Muscle of back (tissue), 11 donors: ENCODE measurements around the gene LHX5. TPM values are rescaled to one million over a fixed set of nuclear protein-coding genes. Genes with fewer than 3 reads are reported as not detected.

ENCODE experiments used
- DNase-seq, 3 donors: peaks; one replicate each; pipeline versions ENCODE4 v3.0.0 to v3.0.0-alpha.2; 2013
- polyA plus RNA-seq, 10 donors: library from polyadenylated mRNA; unstranded; fragments of 120-200 nt; gene quantifications; one replicate each; pipeline ENCODE4 v1.2.1, GENCODE V29; 2013; ENCODE audit not compliant: insufficient read length in 10 of 10

Gene LHX5
- polyA plus RNA-seq, 10 donors, result not detected

- no peak for DNase-seq
Measured at GRCh38 chr12:113478351-113479011, 6.8 kb upstream of the LHX5 start.

GRCh38 chr12:113477842-113478215 is 6.2 kb upstream of the LHX5 start:
- no peak for DNase-seq

- no peak for DNase-seq
Measured at GRCh38 chr12:113477171-113477841, 5.6 kb upstream of the LHX5 start.

GRCh38 chr12:113476176-113476986 is 4.7 kb upstream of the LHX5 start:
- DNase-seq, result no peak

DNA sequence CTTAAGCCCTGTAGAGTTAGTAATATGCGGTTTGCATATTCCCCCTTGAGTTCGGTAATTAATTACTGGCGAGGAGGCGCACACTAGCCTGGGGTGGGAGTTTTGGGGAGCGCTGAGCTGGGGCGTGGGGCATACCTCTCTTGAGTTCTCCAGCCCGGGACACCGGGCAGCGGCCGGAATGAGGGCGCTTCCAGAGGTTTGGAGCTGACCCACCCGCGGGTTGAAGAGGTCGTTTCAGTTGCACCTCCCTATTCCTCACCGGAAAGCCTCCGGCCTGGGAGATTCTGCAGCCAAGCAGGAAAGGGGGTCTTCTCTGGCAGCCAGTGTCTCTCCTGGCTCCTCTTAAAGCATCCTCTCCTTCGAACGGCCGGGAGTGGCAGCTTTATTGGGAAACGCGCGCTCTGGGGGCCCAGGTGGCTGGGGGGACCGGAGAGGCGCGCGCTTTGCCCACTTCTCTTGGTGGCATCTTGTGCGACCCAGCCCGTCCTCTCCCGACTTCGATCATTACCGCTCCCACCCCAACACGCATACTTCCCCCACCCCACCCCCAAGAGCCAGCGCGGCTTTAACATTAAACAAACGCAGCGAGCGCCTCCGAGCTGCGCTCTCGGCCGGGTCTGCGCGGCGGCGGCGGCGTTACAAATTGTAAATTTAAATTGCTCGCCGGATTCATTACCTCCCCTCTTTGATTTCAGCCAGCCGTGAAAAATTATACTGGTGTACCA is 3.9 kb upstream of the LHX5 start:
- DNase-seq, result no peak

GRCh38 chr12:113474635-113475436 is 3.2 kb upstream of the LHX5 start:
- no peak for DNase-seq

GRCh38 chr12:113473942-113474341 is 2.3 kb upstream of the LHX5 start:
- no peak for DNase-seq

DNA sequence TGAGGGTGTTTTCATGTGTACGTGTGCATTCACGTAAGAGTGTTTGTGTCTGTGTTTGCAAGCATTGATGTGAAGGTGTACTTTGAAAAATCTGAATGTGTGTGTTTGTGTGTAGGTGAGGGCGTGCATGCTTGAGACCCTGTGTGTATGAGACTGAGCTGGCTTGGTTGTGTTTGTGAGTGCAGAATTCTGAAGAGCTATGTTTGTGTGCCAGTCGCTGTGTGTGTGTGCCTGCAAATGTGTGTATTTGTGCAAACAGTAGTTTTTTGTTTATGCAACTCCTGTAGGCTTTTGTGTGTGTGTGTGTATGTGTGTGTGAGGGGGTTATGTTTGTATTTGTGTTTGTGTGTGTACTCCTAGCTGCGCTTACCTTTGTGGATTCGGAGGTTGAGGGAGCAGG is 1.7 kb upstream of the LHX5 start:
- no peak for DNase-seq

- no peak for DNase-seq
Measured at GRCh38 chr12:113472191-113473121, 785 bp upstream of the LHX5 start.

DNA sequence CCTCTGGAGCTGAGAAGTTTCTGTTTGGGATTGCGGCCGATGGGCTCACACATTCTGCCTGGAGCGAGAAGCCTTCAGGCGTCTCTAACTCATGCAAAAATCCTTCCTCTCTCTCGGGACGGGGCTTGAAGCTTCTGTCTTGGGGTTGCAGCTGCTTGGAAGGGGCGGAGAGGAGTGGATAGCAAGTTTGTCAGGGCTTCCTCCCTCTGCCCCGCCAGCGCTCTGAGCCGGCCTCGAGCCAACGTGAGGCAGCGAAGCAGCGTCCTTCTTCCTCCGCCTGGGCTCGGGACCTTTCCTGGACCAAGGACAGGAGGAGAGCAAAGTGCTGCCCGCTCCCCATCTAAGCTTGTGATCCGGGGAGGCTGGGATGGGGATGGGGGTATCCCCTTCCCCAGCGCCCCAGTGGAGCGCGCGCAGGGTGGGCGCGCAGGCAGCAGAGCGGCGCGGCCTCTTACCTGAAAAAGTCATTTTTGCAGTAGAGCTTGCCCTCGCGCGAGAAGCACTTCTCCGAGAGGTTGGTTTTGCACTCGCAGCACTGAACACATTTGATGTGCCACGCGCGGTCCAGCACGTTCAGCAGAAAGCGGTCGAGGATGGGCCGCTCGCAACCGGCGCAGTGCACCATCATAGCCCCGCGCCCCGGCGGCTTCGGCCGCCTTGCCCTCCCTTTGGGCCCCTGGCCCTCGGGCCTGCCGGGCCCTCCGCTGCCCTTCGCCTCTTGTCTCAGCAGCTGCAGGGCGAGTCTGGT is 626 bp downstream of the LHX5 start:
- DNase-seq, result no peak

DNA sequence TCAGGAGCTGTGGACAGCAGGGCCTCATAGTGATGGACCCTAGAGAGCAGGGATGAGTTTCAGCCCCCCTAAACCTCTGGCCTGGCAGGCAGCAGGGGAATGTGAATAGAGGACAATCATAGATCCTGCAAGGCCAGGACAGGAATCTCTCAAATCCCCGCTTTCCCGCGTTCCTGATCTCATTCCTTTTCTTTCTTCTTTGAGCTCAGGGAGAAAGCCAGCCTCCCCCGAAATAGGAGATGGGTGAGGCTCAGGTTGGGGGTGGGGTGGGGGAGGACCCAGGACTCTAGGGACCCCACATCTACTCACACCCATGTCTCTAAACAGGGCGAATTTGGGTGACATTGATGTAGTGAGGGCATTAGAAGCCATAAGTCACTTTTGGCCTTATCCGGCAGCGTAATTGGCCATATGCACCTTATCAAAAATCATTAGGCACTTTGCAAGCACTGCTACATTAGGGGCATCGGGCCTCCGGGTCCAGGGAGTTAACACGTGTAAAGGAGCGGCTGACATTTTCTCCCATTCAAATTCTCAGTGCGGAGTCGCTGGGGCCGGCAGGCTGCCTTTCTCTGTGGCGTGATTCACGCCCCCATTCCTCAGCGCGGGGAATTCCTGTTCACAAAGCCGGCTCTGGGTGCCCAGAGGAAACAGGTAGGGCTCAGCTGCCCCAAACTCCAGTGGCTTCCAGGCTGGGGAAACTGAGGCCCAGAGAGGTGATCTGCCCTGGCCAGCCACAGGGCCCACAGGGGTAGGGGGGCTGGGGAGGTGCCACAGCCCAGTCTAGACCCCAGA is 1.5 kb downstream of the LHX5 start:
- DNase-seq, result no peak

DNA sequence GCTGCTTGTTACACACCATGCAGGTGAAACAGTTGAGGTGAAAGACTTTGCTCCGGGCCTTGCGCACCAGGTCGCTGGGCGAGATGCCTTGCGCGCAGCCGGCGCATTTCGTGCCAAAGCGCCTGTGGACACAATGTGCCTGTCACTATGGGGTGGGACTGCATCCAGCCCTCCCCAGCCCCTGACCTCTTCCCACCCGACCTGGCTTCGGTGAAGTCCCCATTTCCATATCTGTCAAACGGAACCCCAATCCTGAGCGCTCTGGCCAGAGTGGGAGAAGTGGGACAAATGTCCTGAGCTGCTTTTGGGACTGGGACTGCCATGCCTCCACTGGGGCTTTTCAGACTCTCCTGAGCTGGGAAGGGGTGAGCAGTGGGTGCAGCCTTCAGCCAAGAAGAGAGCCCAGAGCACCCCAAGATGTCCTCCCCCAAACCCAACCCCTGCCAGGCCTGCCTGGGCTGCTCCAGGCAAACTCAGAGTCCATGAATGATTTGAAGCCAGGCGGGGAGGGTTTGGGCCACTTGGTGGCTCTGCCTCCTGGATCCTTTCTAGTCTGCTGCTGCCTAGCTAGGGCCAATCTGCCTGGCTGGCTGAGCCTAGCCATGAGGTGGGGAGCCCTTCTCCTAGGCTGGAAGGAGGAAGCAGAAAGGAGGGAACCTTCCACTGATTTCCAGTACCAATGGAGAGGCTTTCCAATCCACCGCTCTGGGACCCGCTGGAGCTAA is 2.3 kb downstream of the LHX5 start:
- DNase-seq, result no peak

DNA sequence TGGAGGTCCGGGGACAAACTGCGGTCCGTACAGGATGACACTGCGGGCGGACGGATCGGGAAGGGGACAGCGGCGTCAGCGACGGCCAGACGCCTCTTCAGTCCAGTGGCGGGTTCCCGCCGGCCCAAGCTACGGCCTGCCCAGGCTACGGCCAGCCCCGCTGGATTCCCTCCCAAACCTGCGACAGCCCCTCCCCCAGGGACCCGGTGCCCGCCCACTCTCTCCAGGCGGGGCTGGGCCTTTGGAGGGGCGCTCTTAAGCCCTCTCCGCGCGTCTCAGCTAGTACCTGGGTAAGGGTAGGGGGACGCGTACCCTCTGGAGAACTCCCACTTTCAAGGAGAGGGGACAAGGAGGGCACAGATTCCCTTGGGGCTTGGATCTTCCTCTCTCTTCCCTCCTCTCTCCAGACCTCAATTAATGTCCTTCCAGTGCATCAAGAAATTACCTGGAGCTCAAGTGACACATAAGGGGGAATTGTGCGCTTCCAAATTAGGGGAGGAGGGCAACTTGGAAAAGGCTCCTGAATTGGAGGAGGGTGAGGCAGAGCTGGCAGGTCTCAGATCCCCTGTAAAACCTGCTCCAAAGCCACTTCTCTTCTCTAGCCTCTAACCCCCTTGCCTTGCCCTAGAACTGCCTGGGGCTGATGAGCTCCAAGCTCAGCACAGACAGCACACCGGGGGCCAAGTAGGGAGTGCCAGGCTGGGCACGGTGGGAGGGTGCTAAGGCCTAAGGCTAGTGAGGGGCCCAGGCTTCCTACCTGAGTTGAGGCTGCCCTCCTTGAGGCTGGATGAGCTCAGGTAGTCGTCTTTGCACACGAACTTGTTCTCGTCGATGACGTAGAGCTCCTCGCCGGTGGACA is 3.1 kb downstream of the LHX5 start:
- DNase-seq, result no peak

DNA sequence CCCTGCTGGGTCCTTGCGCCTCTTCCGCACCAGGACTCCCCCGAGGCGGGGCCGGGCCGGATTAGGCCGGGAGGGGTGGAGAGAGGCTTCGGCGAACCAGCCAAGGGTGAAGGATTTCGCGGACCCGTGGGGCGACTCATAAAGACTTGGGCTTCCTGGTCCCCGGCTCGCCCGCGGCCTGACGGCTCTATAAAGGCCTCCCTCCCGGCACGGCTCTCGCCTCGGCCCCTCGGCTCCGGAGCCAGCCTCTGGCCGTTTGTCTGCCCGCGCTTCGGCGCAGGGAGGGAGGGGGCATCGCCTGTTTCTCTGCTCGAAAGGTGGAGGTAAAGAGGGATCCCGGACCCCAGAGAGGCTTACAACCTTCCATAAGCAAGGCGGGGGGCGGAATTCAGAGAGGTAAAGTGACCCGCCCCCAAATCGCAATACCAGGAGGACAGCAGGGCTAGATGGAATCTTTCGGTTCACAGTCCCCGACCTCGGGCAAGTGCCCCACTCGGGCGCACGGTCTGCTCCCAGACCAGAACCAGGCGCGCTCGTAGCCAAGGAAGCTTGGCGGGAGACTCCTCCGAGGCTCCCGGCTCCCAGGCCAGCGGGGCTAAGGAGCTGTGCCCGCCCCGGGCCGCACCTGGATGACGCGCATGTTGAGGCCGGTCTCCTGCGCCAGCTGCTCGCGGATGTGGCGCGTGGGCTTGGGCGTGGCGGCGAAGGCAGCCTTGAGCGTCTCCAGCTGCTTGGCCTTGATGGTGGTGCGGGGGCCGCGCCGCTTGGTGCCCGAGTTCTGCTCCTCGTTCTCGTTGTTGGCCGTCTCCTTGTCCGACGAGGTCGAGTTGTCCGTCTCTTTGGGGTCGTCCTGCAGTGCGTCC is 3.9 kb downstream of the LHX5 start:
- DNase-seq, result no peak

DNA sequence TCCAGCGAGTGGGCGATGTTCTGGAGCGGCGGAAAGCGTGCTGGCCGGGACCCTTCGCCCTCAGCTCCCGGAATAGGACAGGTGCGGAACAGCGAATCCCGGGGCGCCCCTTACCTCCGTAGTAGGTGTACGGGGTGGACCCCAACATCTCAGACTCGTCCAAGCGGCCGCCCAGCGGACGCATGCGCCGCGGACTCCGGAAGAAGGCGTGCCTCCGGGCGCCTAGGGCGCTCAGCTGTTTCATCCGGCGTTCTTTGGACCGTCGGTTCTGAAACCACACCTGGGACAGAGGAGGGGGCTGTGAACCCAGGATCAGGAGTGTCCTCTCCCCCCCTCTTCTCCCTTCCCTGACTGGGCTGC is 4.5 kb downstream of the LHX5 start:
- no peak for DNase-seq
